Esophagus muscularis mucosa (tissue), 4 donors: ENCODE data around the gene SDHAF4.

Source experiments
- EP300 ChIP-seq: sonication (generic); formaldehyde crosslinking; IDR thresholded peaks from one replicate; pipeline ENCODE4 v1.6.1; 2017; ENCODE audit warnings: antibody characterized with exemption
- POLR2A ChIP-seq: fragments of 450-650 bp; IDR thresholded peaks from one replicate; pipeline ENCODE4 v1.6.1; 2017; ENCODE audit warnings: antibody characterized with exemption, moderate library complexity, mild to moderate bottlenecking, low read depth
- POLR2AphosphoS5 ChIP-seq, 2 donors: sonication (generic); formaldehyde crosslinking; IDR thresholded peaks; one replicate each; pipeline ENCODE4 v1.6.1; 2017; ENCODE audit warnings: antibody characterized with exemption in 2 of 2
- TF ChIP-seq, protein P1 (sequence below), 3 experiments: fragments of 200-600 bp in 2 of 3; fragments of 450-650 bp in 1 of 3; sonication (generic) in 2 of 3; IDR thresholded peaks; one replicate each; pipeline ENCODE4 v1.5.1; 2017 to 2019; ENCODE audit warnings: antibody characterized with exemption in 3 of 3, mild to moderate bottlenecking in 2 of 3, moderate library complexity in 1 of 3

- TF ChIP-seq, protein P1, sequence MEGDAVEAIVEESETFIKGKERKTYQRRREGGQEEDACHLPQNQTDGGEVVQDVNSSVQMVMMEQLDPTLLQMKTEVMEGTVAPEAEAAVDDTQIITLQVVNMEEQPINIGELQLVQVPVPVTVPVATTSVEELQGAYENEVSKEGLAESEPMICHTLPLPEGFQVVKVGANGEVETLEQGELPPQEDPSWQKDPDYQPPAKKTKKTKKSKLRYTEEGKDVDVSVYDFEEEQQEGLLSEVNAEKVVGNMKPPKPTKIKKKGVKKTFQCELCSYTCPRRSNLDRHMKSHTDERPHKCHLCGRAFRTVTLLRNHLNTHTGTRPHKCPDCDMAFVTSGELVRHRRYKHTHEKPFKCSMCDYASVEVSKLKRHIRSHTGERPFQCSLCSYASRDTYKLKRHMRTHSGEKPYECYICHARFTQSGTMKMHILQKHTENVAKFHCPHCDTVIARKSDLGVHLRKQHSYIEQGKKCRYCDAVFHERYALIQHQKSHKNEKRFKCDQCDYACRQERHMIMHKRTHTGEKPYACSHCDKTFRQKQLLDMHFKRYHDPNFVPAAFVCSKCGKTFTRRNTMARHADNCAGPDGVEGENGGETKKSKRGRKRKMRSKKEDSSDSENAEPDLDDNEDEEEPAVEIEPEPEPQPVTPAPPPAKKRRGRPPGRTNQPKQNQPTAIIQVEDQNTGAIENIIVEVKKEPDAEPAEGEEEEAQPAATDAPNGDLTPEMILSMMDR (IDR thresholded peaks at IDR 0.05) = no peak
- no peak for TF ChIP-seq POLR2AphosphoS5 (IDR thresholded peaks at IDR 0.05)
- TF ChIP-seq POLR2A = no peak
- TF ChIP-seq EP300 = no peak
These were observed 26.4 kb downstream of the SDHAF4 start for GRCh38 chr6:70593118-70593486.
